Activated T-cell treated with anti-CD3 and anti-CD28 coated beads, Interleukin-2, amount 50 U/mL, for 24 hours (primary cell): ENCODE measurements around the gene OTUD1.

Experiments used
- DNase-seq: peaks from one replicate; pipeline ENCODE4 v3.0.0-alpha.2; 2020
- H3K27ac Mint-ChIP-seq: 2 replicates; pipeline ENCODE4 v1.8.0; 2020; ENCODE audit warnings: mild to moderate bottlenecking, mixed read lengths
- H3K27me3 Mint-ChIP-seq: 2 replicates; pipeline ENCODE4 v1.8.0; 2020; ENCODE audit warnings: mixed read lengths
- H3K36me3 Mint-ChIP-seq: 2 replicates; pipeline ENCODE4 v1.8.0; 2020; ENCODE audit warnings: low read depth, mixed read lengths
- H3K4me1 Mint-ChIP-seq: 2 replicates; pipeline ENCODE4 v1.8.0; 2020; ENCODE audit warnings: low read depth, mixed read lengths
- H3K4me3 Mint-ChIP-seq: 2 replicates; pipeline ENCODE4 v1.8.0; 2020; ENCODE audit warnings: mild to moderate bottlenecking, moderate library complexity, mixed read lengths
- H3K9me3 Mint-ChIP-seq: 2 replicates; pipeline ENCODE4 v1.8.0; 2020; ENCODE audit warnings: mixed read lengths

Gene OTUD1

GRCh38 chr10:23413629-23414089 lies 25.2 kb upstream of the OTUD1 start:
- no peak overlapping the region for H3K4me3 Mint-ChIP-seq
- DNase-seq = no peak
- H3K9me3 Mint-ChIP-seq = peaks cover 2% of the 10 kb centered on the region
- no peaks in the 10 kb centered on the region for H3K27me3 Mint-ChIP-seq
- H3K36me3 Mint-ChIP-seq = no peaks in the 10 kb centered on the region
- H3K4me1 Mint-ChIP-seq = peaks cover 26% of the 10 kb centered on the region
- H3K27ac Mint-ChIP-seq = peak overlapping the region; percentile 57

- Mint-ChIP-seq H3K4me3 (no peak overlapping the region), H3K36me3 (no peaks in the 10 kb centered on the region), H3K27ac (no peak overlapping the region), H3K9me3 (peaks cover 2% of the 10 kb centered on the region), H3K27me3 (no peaks in the 10 kb centered on the region), H3K4me1 (peaks cover 26% of the 10 kb centered on the region)
- no peak for DNase-seq
These were observed 24.2 kb upstream of the OTUD1 start for GRCh38 chr10:23414658-23415057.

- Mint-ChIP-seq H3K27ac (no peak overlapping the region), H3K4me3 (no peak overlapping the region), H3K4me1 (peaks cover 21% of the 10 kb centered on the region), H3K27me3 (peaks cover 2% of the 10 kb centered on the region), H3K9me3 (peaks cover 2% of the 10 kb centered on the region), H3K36me3 (no peaks in the 10 kb centered on the region)
- no peak for DNase-seq
These were observed 21.6 kb upstream of the OTUD1 start for GRCh38 chr10:23417254-23417653.

DNA sequence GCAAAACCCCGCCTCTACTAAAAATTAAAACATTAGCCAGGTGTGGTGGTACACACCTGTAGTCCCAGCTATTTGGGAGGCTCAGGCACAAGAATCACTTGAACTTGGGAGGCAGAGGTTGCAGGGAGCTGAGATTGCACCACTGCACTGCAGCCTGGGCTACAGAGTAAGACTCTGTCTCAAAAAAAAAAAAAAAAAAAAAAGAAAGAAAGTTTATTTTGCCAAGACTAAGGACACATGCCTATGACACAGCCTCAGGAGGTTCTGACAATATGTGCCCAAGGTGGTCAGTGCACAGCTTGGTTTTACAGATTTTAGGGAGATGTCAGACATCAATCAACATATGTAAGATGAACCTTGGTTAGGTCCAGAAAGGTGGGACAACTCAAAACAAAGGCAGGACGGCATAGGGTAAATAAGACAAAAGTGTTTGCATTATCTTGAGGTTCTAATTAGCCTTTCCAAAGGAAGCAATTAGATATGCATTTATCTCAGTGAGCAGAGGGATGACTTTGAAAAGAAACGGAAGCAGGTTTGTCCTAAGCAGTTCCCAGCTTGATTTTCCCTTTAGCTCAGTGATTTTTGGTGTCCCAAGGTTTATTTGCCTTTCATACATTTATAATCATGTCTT lies 20.7 kb upstream of the OTUD1 start:
- no peak overlapping the region for H3K27ac Mint-ChIP-seq
- no peak overlapping the region for H3K4me3 Mint-ChIP-seq
- H3K9me3 Mint-ChIP-seq = no peaks in the 10 kb centered on the region
- H3K4me1 Mint-ChIP-seq = peaks cover 15% of the 10 kb centered on the region
- no peak for DNase-seq
- no peaks in the 10 kb centered on the region for H3K36me3 Mint-ChIP-seq
- H3K27me3 Mint-ChIP-seq = peaks cover 2% of the 10 kb centered on the region

- Mint-ChIP-seq H3K4me3 (no peak overlapping the region), H3K27ac (no peak overlapping the region), H3K36me3 (no peaks in the 10 kb centered on the region), H3K4me1 (peaks cover 7% of the 10 kb centered on the region), H3K27me3 (peaks cover 2% of the 10 kb centered on the region), H3K9me3 (no peaks in the 10 kb centered on the region)
- DNase-seq = no peak
These were observed 19.7 kb upstream of the OTUD1 start for GRCh38 chr10:23419201-23419600.

DNA sequence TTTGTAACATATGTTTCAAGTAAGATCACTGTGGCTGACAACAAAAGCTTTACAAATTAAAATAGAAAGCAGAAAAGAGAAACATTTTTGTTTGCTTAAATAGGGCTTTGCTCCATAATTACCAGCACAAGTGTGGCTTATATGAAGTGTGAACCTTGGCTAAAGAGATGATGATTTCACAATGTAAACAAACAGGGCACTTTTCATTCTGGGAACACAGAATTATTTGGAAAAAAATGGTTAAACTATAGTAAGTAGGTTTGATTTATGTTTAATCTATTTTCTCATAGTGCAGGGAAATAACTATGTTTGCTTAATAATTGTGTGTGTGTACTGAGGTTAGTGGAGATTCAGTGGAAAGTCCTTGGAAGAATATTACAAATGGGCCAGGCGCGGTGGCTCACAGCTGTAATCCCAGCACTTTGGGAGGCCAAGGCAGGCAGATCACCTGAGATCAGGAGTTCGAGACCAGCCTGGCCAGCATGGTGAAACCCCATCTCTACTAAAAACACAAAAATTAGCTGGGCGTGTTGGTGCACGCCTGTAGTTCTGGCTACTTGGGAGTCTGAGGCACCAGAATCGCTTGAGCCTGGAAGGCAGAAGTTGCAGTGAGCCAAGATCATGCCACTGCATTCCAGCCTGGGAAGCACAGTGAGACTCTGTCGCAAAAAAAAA lies 19.1 kb upstream of the OTUD1 start:
- no peaks in the 10 kb centered on the region for H3K36me3 Mint-ChIP-seq
- no peak overlapping the region for H3K27ac Mint-ChIP-seq

GRCh38 chr10:23421397-23421796 lies 17.5 kb upstream of the OTUD1 start:
- H3K27me3 Mint-ChIP-seq = peaks cover 2% of the 10 kb centered on the region
- no peaks in the 10 kb centered on the region for H3K36me3 Mint-ChIP-seq
- DNase-seq = no peak
- H3K9me3 Mint-ChIP-seq = no peaks in the 10 kb centered on the region
- no peak overlapping the region for H3K4me3 Mint-ChIP-seq
- H3K4me1 Mint-ChIP-seq = no peaks in the 10 kb centered on the region
- H3K27ac Mint-ChIP-seq = no peak overlapping the region

More for the DNA sequence above, 19.1 kb upstream of the OTUD1 start:
- no peaks in the 10 kb centered on the region for H3K9me3 Mint-ChIP-seq
- H3K27me3 Mint-ChIP-seq = peaks cover 2% of the 10 kb centered on the region
- peaks cover 2% of the 10 kb centered on the region for H3K4me1 Mint-ChIP-seq
- H3K4me3 Mint-ChIP-seq = no peak overlapping the region
- DNase-seq = no peak

DNA sequence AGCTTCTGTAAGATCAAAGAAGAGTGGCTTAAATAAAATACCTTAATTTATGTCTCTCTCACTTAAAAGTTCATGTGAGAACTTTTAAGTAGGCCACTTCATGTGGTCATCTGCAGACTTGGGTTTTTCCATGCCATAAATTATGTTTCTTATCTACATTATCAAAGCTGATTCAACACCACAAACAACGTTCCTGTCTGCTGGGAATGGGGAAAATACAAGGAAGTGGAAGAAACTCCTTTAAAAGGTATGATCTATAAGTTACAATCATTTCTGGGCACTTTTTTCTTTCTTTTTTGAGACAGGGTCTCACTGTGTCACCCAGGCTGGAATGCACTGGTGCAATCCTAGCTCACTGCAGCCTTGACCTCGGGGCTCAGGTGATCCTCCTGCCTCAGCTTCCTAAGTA lies 16.9 kb upstream of the OTUD1 start:
- H3K27ac Mint-ChIP-seq = no peak overlapping the region
- H3K36me3 Mint-ChIP-seq = no peaks in the 10 kb centered on the region
- no peak overlapping the region for H3K4me3 Mint-ChIP-seq
- H3K27me3 Mint-ChIP-seq = peaks cover 2% of the 10 kb centered on the region
- DNase-seq = no peak
- no peaks in the 10 kb centered on the region for H3K4me1 Mint-ChIP-seq
- no peaks in the 10 kb centered on the region for H3K9me3 Mint-ChIP-seq

DNA sequence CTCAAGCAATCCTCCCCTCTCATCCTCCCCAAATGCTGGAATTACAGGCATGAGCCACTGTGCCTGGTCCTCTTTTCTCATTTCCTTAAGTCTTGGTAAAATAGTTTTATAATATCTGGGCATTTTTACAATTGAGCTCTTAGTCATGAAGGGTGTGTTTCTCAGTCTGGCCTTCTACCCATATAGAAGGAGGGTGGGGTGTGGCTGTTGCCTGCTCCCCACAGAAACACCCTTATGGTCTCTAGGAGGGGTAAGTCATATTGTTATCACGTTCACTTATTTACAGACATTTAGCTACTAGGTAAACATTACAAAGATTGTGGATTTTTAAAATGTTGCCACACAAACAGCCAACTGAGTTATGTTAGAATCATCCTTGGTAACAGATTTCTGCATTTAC lies 6.7 kb upstream of the OTUD1 start:
- H3K4me3 Mint-ChIP-seq = no peak overlapping the region
- H3K36me3 Mint-ChIP-seq = no peaks in the 10 kb centered on the region
- H3K9me3 Mint-ChIP-seq = no peaks in the 10 kb centered on the region
- DNase-seq = no peak
- no peaks in the 10 kb centered on the region for H3K27me3 Mint-ChIP-seq
- H3K4me1 Mint-ChIP-seq = no peaks in the 10 kb centered on the region
- no peak overlapping the region for H3K27ac Mint-ChIP-seq

DNA sequence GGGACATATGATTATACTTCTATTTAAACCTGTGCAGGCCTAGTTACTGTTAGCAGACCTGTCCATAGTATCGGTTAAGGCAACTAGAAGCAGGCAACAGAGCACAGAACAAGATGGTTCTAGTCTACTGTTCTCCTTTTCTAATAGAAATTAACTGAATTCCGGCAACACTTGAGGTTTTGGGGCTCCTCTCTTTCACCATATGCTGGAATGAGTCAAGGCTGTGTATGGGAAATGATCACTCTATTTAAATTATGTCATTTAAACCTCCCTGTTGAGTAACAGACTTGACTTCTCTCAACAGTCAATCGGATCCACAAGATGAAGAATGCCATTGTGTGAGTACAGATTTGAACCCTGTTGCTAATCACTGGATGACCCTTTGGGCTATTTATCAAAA lies 6.2 kb upstream of the OTUD1 start:
- Mint-ChIP-seq H3K9me3 (no peaks in the 10 kb centered on the region), H3K27ac (no peak overlapping the region), H3K36me3 (no peaks in the 10 kb centered on the region), H3K4me1 (no peaks in the 10 kb centered on the region), H3K4me3 (no peak overlapping the region), H3K27me3 (no peaks in the 10 kb centered on the region)
- DNase-seq = no peak

DNA sequence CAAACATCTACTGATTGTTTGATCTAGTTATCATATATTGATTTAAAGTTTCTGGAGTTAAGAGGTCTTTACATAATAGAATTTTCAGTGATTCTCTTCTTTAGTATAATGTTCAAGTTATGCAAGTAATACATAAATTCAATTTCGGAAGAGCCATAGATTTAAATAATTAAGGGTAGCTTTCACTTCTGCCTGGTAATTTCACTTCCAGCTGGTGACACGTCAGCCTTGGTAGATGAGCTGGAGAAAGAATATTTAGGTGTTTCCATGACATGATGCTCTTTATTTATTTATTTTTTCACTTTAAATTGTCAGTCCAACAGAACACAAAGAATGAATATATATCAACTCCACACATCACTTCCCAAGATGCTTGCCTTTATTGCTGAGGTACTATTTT lies 5.2 kb upstream of the OTUD1 start:
- Mint-ChIP-seq H3K36me3 (no peaks in the 10 kb centered on the region), H3K4me3 (no peak overlapping the region), H3K9me3 (no peaks in the 10 kb centered on the region), H3K27me3 (no peaks in the 10 kb centered on the region), H3K4me1 (peaks cover 8% of the 10 kb centered on the region), H3K27ac (no peak overlapping the region)
- DNase-seq = no peak

- DNase-seq = no peak
- H3K9me3 Mint-ChIP-seq = no peaks in the 10 kb centered on the region
These were observed 3.5 kb upstream of the OTUD1 start for GRCh38 chr10:23435378-23435777.

GRCh38 chr10:23436983-23437382 lies 1.9 kb upstream of the OTUD1 start:
- no peak for DNase-seq
- Mint-ChIP-seq H3K4me1 (peaks cover 25% of the 10 kb centered on the region), H3K36me3 (peaks cover 16% of the 10 kb centered on the region), H3K4me3 (no peak overlapping the region), H3K9me3 (no peaks in the 10 kb centered on the region), H3K27ac (no peak overlapping the region), H3K27me3 (no peaks in the 10 kb centered on the region)

More at GRCh38 chr10:23435378-23435777, 3.5 kb upstream of the OTUD1 start:
- Mint-ChIP-seq H3K4me3 (no peak overlapping the region), H3K4me1 (peaks cover 10% of the 10 kb centered on the region), H3K27me3 (no peaks in the 10 kb centered on the region), H3K27ac (no peak overlapping the region), H3K36me3 (peaks cover 2% of the 10 kb centered on the region)

- Mint-ChIP-seq H3K4me1 (peaks cover 36% of the 10 kb centered on the region), H3K36me3 (peaks cover 25% of the 10 kb centered on the region), H3K9me3 (no peaks in the 10 kb centered on the region), H3K4me3 (peak overlapping the region; percentile 76), H3K27me3 (no peaks in the 10 kb centered on the region), H3K27ac (peak overlapping the region; percentile 87)
- no peak for DNase-seq
These were observed 820 bp upstream of the OTUD1 start for GRCh38 chr10:23437963-23438546.

GRCh38 chr10:23439452-23439960 lies 631 bp downstream of the OTUD1 start:
- Mint-ChIP-seq H3K27me3 (no peaks in the 10 kb centered on the region), H3K4me3 (peak overlapping the region; percentile 93), H3K36me3 (peaks cover 37% of the 10 kb centered on the region), H3K27ac (no peak overlapping the region), H3K4me1 (peaks cover 43% of the 10 kb centered on the region), H3K9me3 (no peaks in the 10 kb centered on the region)
- DNase-seq = no peak
